HG02973 (cell line): Measurements from ENCODE around the gene CREB5.
A peak's percentile ranks its signal among the peaks of the same experiment; 100 is the strongest.

Experiments
- ATAC-seq: cut with Tn5 transposase; IDR thresholded peaks from one replicate; pipeline ENCODE4 v1.9.1; 2021; ENCODE audit warnings: moderate library complexity; ENCODE audit not compliant: unreplicated experiment

The CREB5 gene

DNA sequence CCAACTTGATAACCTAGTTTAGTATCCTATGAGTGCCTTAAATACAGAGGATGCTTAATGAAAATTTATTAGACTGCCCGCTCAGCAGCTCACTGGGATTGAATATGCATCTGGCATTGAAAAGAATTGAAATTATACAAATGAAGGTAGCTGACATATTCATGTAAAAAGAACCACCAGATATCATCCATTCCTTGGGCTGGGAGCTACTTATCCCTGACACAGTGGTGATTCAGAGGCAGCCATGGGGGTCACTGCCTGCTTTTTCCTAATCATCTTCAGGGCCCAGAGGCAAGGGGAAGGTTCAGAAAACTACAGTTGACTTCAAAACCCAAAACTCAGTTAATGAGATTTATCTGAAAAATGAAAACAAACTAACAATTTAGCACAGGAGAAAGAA, 424.9 kb downstream of the CREB5 start:
- ATAC-seq, result no peak

DNA sequence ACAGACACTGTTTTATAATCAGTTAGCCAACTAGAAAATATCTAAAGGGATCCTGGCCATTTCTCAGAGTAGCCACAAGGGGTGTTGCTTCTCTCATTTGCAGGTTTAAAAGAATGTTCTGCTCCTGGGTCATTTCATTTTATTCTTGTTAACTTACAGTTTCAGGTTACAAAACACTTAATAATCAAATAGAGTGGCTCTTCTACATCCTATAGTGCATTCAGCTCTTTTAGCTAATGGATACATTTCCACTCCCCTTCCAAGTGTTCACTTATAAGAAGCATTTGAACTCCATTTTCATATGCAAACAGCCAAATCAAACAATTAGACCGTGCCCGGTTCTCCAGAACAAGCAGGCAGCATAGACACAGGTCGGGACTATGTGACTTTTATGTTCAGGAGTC, 428.3 kb downstream of the CREB5 start:
- no peak for ATAC-seq

DNA sequence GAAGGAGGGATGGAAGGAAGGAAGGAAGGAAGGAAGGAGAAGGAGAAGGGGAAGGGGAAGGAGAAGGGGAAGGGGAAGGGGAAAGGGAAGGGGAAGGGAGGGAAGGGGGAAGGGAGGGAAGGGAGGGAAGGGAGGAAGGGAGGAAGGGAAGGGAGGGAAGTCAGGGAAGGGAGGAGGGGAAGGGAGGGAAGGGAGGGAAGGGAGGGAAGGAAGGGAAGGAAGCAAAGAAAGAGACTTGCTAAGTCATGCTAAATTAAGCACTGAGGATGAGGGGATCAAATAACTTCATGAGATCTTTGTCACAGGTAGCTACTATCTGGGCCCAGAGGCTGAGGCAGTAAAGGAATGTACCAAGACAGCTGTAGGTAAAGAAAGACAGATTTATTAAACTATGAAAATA, 429.4 kb downstream of the CREB5 start:
- ATAC-seq, result no peak

DNA sequence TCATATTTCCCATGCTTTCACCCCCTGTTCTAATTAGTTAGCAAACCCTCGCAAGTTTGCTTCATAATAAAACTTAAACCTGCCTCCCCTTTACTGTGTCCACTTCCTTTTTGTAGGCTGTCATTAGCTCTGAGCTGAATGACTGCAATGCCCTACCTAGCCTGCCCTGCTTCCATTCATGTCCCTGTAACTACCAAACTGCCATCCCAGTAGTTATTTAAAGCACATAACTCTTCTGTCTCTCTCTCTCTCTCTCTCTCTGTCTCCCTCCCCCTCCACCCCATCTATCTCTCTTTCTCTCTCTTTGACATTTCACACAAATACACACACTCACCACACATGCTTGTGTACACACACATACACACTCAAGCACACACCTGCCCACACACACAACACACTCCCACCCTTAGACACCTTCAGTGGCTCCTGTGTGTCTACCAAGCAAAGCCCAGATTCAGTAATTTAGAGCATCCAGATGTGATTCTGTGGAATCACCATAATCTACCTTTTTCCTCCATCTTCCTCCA, 430.5 kb downstream of the CREB5 start:
- ATAC-seq, result no peak

DNA sequence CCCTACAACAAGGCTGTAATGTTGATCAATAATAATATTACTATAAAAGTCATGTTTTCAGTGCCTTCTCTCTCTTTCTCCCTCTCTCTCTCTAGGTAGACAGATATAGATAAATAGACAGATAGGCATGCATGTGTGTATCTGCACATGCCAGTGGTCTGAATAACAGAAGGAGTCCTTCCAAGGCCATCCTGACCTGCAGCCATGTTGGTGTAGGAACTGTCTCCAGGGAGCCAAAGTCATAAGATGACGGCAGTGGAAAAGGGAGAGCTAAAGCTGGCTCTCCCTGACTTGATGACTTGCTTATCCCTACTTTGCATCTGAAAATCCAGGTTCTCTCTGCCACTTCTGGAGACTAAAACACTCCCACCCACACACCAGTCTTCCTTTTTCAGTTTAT, 432.8 kb downstream of the CREB5 start:
- no peak for ATAC-seq

DNA sequence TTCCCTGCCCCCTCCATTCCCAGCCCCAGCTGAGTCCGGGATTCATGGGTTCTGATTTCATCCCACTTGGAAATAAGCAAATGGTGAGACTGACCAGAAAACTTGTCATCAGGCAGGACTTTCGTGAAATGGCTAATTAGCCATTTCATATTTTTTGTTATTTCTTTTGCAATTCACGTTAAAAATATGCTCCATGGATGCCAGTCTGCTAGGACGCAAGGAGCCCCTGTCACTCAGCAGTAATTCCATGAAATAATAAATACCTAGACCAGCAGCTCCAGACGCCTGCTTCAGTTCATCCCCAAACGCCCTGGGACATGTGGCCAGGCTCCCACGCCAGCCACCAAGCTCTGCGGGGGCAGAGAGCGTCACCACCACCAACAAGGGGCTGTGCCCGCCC, 434.9 kb downstream of the CREB5 start:
- ATAC-seq, result no peak

DNA sequence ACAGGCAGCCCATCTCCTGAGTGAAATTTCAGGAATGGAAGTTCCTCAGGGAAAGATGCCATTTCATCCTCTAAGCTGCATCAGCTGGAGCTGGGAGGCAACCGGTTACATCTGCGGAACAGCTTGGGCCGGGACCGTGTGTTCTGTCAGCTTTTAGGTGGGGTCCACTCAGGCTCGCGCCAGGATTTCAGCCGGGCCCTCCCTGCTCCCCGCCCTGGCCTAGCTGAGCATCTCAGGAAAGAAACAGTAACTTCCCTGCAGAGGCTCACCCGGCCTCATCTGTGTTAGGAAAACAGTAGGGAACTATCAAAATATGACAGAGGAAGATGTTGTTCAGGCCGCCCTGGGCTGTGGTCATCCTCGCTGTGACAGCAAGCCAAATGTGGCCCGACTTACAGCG, 435.4 kb downstream of the CREB5 start:
- ATAC-seq, result no peak

DNA sequence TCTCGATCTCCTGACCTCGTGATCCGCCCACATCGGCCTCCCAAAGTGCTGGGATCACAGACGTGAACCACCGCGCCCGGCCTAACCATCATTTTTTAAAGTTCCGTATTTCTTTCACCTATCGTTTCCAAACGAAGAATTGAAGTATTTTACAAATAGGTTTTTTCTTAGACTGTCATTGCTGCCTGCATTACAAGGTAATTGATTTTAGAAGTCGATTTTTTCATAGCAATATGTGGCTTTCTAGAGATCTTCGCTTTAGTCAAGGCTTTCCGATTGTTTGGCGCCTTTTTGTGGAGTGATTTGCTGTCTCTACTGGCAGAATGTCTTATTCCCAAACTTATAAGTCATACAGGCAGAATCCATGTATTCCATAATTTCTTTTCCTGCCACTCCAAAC, 436.6 kb downstream of the CREB5 start:
- no peak for ATAC-seq

DNA sequence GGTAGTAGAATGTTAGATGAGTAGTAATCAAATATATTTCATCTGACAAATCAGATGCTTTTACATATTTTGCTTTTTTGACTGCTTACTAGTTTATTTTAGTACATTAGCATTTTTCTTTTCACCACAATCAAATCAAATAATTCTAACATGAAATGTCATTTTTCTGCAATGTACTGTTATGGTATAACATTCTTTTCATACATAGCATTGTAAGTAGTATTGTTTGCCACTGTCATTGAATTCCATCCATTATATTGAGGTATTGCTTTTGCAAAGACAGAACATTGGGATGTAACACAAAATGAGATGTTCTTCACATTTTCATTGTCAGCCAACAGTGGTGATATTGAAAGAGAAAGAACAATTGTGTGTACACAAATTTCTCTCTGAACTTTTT, 438.4 kb downstream of the CREB5 start:
- ATAC-seq, result no peak

DNA sequence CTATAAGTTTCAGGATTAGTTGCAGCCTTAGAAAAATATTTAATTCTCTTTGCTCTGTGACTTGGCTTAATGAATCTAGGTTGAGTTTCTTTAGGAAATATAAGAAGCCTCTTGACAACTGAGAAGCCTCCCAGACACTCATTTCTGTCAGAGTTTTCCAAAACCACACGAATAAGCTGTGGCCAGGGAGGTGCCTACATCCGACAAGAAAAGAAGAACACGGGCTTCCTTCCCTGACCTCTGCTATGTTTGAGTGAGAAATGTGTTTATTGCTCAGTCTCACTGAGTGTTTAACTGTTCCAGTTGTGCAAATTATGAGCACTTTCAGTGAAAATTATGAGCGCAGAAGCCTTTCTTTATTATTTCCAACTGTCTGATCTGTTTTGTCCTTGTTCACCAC, 440.8 kb downstream of the CREB5 start:
- no peak for ATAC-seq

DNA sequence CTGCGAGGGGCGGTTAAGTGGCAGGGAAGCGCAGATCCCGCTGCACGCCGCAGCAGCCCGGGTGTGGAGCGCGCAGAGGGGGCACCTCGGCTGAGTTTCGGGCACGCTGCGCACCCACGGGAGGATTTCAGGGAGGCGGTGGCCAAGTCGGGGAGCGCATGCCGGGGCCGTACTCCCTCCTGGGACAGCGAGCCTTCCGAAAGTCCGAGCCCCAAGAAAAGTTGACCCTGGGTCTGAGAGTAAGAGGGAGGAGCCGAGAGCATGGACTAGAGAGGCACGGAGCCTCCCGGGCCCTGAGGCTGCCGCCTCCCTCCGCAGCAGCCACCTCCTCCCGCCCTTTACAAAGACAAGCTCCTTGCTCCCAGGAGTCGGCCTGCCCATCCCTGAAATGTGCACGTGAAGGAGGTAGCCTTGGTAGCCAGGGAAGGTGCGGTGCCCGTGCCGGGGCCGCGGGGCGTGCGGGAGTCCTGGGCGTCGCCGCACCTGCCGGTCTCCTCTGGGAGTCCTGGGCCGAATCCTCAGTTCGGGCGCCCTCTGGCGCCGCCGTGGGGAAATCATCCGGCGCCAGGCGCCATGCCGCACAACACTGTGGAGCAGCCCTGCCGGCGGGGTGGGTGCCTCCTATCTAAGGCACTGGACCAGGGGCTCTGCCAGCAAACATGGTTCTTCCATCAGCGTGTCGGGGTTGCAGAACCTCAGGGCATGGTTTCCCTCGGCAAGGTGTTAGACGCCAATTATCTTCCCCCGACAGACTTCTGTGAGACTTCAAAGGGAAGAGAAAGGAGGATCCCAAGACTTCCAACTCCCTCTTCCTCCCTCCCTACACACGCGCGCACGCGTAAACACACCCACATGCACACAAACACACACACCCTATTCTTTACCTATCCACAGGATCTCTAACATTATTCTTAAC, 441.8 kb downstream of the CREB5 start:
- ATAC-seq, result peak; percentile 98

DNA sequence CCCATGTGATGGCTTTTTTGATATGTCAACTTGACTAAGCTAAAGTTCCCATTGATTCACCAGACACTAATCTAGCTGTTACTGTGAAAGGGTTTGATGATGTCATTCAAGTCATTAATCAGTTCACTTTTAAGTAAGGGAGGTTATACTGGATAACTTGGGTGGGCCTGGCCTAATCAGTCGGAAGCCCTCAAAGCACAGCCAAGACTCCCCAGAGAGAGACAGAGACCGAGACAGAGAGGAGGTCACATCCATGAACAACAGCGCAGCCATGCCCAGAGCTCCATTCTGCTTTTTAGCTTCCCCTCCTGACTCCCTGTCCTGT, 442.4 kb downstream of the CREB5 start:
- no peak for ATAC-seq

DNA sequence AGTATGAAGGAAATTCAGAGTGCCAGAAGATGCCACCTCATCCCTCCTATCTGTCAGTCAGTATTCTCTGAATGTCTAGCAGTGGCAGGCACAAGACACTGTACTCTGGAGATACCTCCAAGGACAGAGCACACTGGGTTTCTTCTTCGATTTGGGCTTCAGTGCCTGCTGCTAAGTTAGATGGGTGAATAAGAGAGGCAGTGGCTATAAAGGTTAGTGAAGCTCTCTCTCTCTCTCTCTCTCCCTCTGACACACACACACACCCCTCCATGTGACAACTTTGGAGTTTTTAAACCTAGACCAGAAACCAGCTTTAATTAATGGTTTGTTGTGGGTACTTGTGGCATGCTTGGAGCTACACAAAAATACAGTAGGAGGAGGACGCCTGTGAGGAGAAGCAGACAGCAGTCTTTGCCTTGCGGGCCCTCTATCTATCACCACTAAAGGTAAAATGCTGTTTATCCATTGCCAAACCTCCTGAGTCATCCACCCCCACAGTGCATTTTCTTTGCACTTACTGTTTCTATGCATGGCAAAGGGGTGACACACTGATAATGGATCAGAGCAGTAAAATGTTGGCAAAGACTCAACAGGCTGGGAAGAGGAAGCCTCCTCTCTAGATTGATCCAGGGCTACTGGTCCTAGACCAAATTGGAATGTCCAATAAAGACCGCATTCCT, 443.4 kb downstream of the CREB5 start:
- no peak for ATAC-seq

DNA sequence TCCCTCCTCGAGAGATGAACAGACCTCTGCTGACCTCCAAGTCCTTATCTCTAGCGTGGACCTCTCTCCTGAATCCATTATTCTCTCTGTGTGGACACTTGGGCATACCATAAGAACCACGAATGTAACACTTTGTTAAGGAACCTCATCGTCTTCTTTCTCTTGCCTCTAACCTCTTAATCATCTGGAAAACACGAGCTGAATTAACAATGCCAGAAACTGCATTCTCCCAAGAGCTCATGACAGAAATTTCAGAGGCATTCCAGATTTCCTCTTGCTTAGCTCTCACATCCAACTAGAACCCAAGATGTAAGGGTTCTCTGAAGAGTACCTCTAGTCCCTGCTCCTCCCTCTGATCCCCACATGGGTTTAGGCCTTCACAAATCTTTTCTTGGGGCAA, 444.3 kb downstream of the CREB5 start:
- no peak for ATAC-seq

DNA sequence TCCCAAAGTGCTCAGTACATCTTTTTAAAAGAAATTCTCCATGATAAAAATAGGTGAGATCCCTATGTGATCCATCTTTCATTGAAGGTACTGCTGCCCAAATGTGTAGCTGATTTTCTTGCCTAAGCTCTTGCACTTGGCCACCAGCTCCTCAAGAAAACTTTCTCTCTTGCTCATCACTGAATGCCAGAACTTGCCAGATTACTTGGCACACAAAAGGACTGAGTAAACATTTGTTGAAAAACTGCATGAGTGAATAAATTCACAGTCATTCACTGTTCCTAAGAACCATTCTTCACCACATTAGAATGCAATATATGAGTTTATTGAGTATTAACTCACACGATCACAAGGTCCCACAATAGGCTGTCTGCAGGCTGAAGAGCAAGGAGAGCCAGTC, 445.9 kb downstream of the CREB5 start:
- no peak for ATAC-seq

DNA sequence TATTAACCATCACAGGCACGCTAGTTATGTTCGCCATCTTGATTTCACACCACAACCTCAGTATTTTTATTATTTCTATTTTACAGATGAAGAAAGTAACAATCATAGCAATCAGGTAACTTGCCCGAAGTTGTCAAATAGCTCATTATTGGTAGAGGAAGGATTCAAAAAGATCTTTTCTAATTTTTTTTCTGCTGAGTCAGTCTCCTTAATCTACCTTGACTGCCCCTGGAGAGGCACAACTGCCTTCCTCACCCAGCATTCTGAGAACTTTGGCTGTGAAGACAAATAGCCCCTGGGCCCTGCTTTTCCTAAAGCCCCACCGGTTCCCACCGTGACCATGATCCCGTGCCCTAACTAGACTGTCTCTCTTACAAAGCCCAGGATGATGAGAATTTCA, 446.6 kb downstream of the CREB5 start:
- ATAC-seq, result no peak

DNA sequence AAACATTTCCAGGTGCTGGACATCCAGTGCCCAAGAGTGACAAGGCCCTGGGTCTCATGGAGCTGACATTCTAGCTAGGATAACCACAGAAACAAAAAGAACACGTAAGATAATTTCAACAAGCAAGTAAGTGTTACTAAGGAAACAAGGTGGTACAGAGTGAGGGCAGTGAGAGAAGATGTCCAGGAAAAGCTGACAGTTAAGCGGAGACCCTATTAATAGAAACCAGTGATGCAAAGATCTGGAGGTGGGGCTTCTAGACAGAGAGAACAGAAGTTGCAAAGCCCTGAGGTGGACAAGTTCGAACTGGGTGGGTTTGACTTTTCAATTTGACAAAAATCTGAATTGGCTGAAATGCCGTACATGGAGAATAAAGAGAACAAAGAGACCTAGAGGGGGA, 449.5 kb downstream of the CREB5 start:
- ATAC-seq, result no peak

DNA sequence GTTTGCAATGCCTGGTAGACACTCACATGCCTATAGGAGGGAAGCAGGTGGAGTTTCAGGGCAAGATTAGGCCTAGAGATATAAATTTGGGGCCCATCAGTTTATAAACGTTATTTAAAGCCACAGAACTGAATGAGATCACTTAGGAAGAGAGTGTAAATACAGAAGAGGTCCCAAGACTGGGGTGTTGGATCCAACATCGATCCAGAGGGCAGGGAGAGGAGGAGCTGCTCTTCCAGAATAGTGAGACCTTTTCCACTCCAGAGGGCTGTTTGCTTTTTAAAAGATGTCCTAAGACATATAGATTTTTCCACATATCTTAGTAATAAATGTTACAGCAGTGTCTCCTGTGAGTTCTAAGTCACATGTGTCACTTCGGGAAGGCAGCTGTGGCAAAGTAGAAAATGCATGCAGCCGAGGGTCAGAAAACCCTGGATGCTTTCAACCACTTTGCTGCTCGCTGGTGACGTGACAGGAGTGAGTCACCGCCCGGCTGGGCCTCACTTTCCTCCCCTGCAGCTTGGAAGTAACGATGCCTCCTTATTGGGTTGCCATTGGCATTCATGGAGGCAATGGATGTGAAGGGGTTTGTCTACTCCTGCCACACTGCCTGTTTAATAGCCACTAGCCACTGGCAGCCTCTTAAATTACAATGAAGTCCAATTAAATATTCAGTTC, 450.4 kb downstream of the CREB5 start:
- ATAC-seq, result no peak

DNA sequence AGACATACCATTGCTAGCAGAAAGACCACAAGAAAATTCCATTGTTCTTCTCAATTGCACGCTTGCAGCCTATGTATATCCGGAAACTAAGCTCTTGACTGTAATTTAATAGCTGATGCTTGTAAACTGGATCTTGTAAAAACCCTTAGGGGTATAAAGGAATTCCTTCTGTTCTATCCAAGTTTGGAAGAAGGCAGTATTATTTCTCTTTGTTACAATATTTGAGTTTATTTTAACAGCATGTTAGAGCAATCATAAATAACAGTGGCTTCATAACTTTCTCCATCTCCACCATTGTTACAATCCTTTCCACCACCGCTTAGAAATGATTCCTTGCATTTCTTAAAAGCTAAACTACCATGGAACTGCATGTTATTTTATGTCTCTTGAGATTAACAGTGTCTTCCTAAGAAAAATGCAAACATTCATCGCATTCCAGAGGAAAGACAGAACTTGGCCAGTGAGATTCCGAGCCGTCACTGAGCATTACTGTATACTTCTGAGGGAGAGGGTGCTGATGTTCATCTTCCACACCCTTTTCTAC, 453.4 kb downstream of the CREB5 start:
- ATAC-seq, result no peak

DNA sequence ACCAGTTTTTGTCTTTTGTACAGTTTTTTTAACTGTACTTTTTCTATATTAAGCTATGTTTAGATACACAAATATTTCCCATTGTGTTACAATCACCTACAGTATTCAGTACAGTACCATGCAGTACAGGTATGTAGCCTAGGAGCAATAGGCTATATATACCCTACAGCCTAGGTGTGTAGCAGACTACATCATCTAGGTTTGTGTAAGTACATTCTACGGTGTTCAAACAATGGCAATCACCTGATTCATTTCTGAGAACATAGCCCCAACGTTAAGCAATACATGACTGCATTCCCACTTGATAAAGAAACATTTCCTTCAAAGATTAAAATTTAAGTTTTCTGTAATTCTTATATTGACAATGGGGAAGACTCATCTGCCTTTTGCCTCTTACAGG, 456.4 kb downstream of the CREB5 start:
- no peak for ATAC-seq

DNA sequence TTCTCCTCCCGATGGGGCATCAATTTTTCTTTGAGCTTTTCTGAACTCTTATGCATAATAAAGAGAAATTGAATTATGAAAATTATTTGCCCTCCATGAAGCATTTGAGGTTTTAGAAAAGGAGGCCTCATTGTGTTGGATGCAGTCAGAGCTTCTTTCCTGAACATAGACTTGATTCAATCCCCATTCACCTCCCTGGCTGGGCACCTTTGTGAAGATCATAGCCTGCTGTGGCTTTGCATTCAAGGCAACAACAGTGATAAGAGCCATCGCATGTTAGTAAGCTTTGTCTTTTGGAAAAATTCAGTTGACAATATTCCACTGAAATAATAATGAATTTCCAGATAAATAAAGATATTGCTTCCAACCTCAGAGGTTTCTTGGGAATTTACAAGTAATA, 458.8 kb downstream of the CREB5 start:
- no peak for ATAC-seq

DNA sequence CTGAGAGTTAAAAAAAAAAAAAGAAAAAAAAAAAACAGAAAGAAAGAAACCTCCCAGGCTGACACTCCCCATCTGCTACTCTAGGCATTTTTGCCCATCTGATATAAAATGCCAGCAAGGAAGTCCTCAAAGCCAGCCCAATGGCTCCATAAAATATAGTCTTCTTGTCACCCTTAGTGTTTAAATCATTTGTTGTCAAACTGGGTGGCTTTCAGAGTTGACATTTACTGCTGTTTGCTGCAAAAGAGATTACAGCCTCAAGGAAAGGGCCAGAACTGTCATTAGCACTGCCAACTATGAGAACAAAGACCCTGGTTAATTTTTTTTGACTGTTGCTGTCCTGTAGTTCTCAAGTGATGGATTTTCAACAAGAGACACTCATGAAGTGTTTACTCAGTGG, 459.3 kb downstream of the CREB5 start:
- no peak for ATAC-seq
